ENCODE results near the gene ZNF121.
"Not testable (repeated sequence)": the region's sequence is repeated elsewhere in the genome, so short reads cannot be mapped to it uniquely, and the experiment has no call there.

The ZNF121 gene

DNA sequence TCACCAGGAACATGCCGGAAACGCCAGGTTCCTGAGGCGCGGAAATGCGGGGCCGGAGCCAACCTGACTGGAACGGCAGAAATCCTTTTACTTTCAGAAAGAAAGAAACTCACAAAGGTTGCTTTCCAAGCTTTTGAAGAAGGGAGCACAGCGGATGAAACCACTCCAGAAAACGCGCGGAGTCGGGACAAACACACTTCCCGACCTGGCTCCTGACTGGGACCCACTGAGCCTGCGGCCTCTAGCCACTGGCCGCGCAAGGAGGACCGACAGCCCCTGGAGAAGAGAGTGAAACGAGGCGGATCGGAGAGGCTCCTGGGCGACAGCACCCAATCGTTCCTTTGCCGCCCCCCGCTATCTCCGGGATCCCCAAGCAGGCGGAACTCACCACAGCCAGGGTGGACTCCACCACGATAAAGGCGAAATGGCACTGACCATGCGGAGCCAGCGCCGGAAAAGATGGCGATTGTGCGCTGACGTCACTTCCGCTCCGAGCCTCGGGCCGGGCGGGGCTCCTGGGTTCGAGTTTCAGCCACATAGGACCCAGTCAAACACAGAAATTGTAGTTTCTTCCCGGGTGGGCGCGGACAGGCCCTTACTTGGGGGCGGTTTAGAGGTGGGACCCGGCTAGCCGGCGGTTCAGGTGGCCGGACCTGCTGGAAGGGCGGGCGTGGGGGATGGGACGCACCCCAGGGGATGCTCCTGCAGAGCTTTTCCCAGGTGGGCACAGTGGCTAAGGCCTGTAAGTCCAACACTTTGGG, at the start of gene ZNF121:
TSS of gene ZNF121 (minus strand) at position 432 of the 761 bp plus-strand sequence. CDS start 16,407 bp downstream, outside the sequence.
- peak; percentile 91 for DNase-seq (ENCODE audit: low spot score)

DNA sequence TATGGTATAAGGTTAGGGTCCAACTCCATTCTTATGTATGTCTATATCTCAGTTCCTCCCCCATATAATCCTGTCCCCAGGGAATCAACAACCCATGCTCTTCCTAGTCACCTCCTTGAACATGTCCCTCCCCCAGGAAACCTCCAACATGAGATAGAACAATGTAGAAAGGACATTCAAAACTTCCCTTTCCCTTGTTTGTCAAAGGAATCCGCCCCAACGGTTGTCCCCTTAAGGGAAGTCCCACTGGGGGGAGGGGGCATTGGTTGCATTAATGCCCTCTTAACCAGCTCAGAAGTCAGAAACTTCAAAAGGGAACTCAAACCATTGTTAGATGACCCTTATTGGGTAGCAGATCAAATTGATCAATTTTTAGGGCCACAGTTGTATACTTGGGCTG, 43.6 kb upstream of the ZNF121 start:
- DNase-seq (ENCODE audit: low spot score): no peak

DNA sequence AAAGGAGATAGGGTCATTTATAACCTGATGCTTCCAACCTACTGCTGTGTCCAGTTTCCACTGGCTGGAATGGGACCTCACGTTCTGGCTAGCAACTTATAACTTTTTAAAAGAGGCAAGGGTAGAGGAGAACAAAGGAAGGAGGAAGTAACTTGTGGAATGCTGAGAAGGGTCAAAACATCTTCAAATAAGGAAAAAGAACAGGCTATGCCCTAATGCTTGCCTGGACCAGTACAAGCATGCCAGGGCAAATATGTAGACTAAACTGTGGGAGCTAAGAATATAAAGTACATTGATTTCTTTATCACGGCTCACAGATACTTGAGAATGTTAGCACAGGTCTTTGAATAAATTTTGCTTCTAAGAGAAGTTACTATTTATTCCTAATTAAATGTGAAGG, 38.2 kb upstream of the ZNF121 start:
- no peak for DNase-seq (ENCODE audit: low spot score)

DNA sequence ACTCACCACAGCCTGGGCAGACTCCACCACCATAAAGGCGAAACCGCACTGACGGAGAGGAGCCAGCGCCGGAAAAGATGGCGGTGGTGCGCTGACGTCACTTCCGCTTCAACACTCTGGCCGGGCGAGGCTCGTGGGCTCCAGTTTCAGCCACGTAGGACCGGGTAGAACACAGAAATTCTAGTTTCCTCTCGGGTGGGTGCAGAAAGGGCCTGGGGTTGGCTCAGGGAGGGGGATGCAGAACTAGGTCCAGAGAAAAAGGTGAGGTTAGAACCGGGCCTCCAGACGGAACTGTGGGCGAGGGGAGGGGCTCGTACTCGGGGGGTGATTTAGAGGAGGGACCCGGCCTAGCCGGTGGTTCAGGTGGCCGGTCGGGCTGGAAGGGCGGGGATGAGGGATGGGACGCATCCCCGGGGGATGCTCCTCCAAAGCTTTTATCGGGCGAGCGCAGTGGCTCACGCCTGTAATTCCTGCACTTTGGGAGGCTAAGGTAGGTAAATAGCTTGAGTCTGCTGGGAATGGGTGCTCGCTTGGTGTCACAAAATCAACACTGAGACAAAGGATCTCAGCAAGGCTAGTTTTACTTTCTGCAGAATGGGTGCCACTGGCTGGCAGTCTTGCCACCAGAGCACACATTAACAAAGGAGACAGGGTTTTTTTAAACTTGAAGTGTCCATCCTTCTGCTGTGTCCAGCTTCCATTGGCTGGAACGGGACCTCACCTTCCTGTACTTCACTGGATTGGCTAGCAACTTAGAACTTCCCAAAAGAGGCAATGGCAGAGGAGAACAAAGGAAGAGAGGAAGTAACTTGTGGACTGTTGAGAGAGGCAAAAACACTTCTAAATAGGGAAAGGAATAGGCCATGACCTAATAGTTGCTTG, 37.1 kb upstream of the ZNF121 start, which contains the start of gene ZNF561:
TSS of gene ZNF561 (minus strand) at position 77 of the 882 bp plus-strand sequence. CDS start 1,776 bp downstream, outside the sequence.
- peak; percentile 91 for DNase-seq (ENCODE audit: low spot score)

DNA sequence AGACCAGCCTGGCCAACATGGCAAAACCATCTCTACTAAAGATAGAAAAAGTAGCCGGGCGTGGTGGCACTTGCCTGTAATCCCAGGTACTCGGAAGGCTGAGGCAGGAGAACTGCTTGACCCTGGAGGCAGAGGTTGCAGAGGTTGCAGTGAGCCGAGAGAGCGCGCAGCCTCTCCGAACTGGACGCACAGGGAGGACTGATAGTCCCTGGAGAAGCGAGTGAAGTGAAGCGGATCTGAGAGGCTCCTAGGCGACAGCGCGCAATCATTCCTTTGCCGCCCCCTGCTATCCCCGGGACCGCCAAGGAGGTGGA, 36.5 kb upstream of the ZNF121 start:
- no peak for DNase-seq (ENCODE audit: low spot score)

DNA sequence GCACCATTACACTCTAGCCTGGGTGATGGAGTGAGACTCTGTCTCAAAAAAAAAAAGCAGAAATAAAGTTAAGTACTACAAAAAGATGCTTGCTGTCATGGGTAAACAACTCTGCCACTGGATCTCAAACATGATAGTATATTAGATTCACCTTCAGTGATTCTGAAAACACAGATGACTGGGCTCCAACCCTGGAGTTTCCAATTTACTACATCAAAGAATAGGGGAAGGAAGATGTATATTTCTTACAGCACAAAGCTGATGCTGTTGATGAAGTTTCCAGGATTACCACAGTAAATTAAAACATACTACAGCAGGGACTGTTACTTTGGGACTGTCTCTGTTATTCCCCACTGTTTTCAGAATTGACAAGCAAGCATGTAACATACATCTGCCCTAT, 31.5 kb upstream of the ZNF121 start:
- DNase-seq (ENCODE audit: low spot score): no peak

- no peak for DNase-seq (ENCODE audit: low spot score)
Measured at GRCh38 chr19:9610484-9611113, 26.3 kb upstream of the ZNF121 start.

DNA sequence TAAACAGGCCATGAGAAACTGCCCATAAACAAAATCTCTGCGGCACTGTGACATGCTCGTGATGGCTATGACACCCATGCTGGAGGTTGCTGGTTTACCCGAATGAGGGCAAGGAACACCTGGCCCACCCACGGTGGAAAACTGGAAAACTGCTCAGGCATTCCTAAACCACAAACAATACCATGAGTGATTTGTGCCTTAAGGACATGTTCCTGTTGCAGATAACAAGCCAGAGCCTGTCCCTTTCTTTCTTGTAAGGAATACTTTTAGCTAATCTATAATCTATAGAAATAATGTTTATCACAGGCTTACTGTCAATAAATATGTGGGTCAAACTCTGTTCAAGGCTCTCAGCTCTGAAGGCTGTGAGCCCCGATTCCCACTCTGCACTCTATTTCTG, 24.6 kb upstream of the ZNF121 start:
- no peak for DNase-seq (ENCODE audit: low spot score)

DNA sequence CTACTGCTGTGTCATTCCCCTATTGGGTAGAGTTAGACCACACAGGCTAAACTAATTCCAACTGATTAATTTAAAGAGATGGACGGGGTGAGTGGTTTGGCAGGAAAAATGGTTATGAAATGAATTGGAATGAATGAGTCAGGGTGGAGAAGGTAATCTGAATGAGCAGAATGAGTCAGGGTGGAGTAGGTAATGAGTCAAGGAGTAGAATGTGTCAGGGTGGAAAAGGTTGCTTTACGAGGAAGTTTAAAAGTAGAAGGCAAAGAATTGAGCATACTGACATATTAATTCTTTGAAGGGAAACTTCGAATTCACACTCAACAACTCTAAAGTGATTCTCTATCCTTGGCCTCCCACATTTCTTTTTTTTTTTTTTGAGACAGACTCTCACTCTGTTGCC, 12.7 kb upstream of the ZNF121 start:
- DNase-seq (ENCODE audit: low spot score): peak; percentile 81

DNA sequence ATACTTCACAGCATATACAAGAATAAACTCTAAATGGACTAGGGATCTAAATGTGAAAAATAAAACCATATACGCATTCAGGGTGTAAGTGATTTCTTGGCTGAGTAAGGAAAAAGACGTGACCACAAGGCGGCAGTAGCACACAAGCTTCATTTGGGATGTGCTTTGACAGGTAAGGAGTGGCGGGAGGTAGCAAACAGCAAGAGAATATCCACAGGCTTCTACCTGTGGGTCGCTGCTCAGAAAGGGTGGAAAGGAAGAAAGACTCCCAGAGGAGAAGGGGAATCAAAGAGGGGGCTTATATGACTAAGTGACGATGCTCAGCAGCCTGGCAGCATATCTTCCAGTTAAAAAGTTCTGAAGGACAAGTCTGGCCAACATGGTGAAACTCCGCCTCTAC, 2.5 kb upstream of the ZNF121 start:
- DNase-seq (ENCODE audit: low spot score): peak; percentile 56

GRCh38 chr19:9582081-9582725, 2.1 kb downstream of the ZNF121 start:
- DNase-seq (ENCODE audit: low spot score): not testable (repeated sequence)

DNA sequence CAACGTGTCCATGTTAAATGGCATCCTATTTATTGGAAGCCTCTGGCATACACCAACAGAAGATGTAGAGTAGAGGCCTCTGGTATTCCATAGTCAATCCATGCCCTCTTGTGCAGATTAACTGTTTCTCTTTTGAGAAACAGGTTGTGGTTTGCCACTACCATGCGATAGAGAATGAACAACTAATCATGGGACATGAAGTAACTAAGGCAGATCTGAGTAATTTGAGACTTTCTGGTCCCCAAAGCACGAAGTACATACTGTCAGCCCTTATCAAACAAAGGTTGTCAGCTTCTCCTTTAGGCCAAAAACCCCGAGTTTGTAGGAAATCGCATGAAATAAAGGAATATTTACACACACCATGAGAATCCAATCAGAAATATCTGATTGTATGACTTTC, 3.6 kb downstream of the ZNF121 start:
- DNase-seq (ENCODE audit: low spot score): no peak

GRCh38 chr19:9570255-9570654, 14.0 kb downstream of the ZNF121 start:
- no peak for DNase-seq (ENCODE audit: low spot score)

- DNase-seq (ENCODE audit: low spot score): no peak
Measured at GRCh38 chr19:9566729-9567128, 17.6 kb downstream of the ZNF121 start.

DNA sequence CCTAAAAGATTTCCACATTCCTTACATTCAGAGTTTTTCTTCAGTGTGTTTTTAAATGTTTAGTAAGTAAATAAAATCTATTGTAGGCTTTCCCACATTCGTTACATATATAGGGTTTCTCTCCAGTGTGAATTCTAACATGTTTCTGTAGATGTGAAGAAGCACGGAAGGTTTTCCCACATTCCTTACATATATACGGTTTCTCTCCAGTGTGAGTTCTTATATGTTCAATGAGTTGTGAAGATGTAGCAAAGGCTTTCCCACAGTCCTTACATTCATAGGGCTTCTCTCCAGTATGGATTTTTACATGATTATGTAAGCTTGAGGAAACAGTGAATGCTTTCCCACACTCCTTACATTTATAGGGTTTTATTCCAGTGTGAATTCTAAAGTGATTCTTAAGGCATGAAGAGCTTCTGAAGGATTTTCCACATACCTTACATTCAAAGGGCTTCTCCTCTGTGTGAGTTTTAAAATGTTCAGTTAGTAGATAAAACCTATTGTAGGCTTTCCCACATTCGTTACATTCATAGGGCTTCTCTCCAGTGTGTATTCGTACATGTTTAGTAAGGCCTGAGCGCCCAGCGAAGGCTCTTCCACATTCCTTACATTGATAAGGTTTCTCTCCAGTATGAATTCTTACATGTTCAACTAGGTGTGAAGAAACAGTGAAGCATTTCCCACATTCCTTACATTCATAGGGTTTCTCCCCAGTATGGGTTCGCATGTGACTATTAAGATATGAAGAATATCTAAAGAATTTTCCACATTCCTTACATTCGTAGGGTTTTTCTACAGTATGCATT, 18.2 kb downstream of the ZNF121 start:
- DNase-seq (ENCODE audit: low spot score): no peak

DNA sequence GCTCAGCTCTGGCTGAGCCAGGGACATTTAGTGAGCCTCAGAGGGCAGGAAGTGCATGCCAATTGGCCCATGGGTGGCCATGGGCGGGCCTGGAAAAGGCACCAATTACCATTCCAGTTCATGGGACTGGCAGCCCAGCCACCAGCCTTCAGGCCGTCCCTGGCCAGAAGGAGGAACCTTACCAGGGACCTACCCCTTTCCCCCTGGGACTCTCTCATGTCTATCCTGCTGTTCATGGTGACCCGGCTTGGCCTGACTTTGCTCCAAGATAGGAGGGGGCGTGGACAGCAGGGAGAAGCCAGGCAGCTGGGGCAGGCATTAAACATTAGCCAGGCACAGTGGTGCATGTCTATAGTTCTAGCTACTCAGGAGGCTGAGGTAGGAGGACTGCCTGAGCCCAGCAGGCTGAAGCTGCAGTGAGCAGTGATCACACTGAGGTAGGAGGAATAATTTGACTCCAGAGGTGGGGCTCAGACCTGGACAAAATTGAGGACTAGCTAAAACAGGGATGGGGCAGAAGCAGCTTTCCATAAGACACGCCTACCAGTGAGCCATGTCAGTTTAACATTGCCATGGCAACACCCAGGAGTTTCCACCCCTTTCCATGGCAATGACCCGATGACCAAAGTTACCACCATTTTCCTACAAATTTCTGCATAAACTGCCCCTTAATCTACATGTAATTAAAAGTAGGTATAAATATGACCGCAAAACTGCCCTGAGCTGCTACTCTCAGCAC, 31.6 kb downstream of the ZNF121 start:
- no peak for DNase-seq (ENCODE audit: low spot score)

DNA sequence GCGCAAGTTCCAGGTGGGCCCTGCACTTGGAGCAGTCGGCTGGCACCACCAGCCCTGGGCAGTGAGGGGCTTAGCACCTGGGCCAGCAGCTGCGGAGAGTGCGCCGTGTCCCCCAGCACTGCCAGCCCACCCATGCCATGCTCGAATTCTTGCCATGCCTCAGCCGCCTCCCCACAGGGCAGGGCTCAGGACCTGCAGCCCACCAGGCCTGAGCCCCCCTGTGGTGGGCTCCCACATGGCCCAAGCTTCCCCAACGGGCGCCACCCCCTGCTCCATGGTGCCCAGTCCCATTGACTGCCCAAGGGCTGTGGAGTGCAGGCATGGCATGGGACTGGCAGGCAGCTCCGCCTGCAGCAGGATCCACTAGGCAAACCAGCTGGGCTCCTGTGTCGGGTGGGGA, 36.4 kb downstream of the ZNF121 start:
- DNase-seq (ENCODE audit: low spot score): no peak

DNA sequence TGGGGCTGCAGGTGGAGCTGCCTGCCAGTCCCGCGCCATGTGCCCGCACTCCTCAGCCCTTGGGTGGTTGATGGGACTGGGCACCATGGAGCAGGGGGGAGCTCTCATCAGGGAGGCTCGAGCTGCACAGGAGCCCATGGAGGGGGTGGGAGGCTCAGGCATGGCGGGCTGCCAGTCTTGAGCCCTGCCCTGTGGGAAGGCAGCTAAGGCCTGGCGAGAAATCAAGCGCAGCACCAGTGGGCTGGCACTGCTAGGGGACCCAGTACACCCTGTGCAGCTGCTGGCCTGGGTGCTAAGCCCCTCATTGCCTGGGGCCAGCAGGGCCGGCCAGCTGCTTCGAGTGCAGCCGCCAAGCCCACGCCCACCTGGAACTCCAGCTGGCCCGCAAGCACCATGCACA, 43.0 kb downstream of the ZNF121 start:
- not testable (repeated sequence) for DNase-seq (ENCODE audit: low spot score)

DNA sequence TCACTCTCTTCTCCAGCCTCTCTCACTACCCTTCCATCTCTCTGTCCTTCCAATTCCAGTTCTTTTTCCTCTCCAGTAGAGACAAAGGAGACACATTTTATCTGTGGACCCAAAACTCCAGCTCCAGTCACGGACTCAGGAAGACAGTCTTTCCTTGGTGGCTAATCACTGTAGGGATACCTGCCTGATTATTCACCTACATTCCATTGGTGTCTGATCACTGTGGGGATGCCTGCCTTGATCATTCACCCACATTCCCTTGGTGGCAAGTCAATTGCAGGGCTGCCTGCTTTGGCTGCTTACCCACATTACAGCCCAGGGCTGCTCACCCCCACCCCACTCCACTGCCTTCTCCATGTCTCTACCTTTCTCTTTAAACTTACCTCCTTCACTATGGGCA, 44.4 kb downstream of the ZNF121 start:
- DNase-seq (ENCODE audit: low spot score): not testable (repeated sequence)

GRCh38 chr19:9539201-9539600, 45.1 kb downstream of the ZNF121 start:
- not testable (repeated sequence) for DNase-seq (ENCODE audit: low spot score)
